ENCODE results near the gene ESRRG. TPM values are rescaled to one million over a fixed set of nuclear protein-coding genes. Genes with fewer than 3 reads are reported as not detected.

Gene ESRRG
- total and polyA plus RNA-seq, 2 donors (not counting 1 experiment from before 2014, with no cell fraction given), result 0.15 to 0.83 TPM

GRCh38 chr1:216750961-216751360 is 27.7 kb upstream of the ESRRG start:
- TF ChIP-seq EZH2 (IDR thresholded peaks at IDR 0.05; ENCODE audit: low read length, missing control alignments) (no peak), CTCF (conservative IDR thresholded peaks at IDR 0.05 in 1 of 2, IDR thresholded peaks at IDR 0.05 in 1 of 2; ENCODE audit: low read depth in 1 of 2, low read length in 2 of 2) (no peak)
- Histone ChIP-seq H3K4me1 (ENCODE audit: control insufficient read depth, extremely low read depth, insufficient read depth, low read length) (no peaks in the 10 kb centered on the region), H3K79me2 (ENCODE audit: control insufficient read depth, insufficient read depth, low read length) (no peaks in the 10 kb centered on the region), H3K27ac (ENCODE audit: insufficient read depth, low read length) (no peak overlapping the region), H4K20me1 (ENCODE audit: control insufficient read depth, extremely low read depth, insufficient read depth, low read length) (no peaks in the 10 kb centered on the region), H2AFZ (ENCODE audit: low read length) (no peak overlapping the region), H3K4me3 (replicated peaks in 1 of 4; ENCODE audit: control extremely low read depth in 1 of 4, insufficient read depth in 1 of 4, low read depth in 3 of 4, low read length in 4 of 4) (no peak overlapping the region), H3K9ac (ENCODE audit: insufficient read depth, low read length) (no peak overlapping the region), H3K27me3 (ENCODE audit: control insufficient read depth, insufficient read depth, low read length) (no peaks in the 10 kb centered on the region), H3K4me2 (ENCODE audit: extremely low read depth, insufficient read depth, low read length) (no peak overlapping the region), H3K36me3 (ENCODE audit: control insufficient read depth, insufficient read depth, low read length) (no peaks in the 10 kb centered on the region), H3K9me3 (ENCODE audit: control insufficient read depth, insufficient read depth, low read depth, low read length) (no peaks in the 10 kb centered on the region)
- no peak for DNase-seq (ENCODE audit: low read depth in 2 of 2)

- TF ChIP-seq CTCF (conservative IDR thresholded peaks at IDR 0.05 in 1 of 2, IDR thresholded peaks at IDR 0.05 in 1 of 2; ENCODE audit: low read depth in 1 of 2, low read length in 2 of 2) (peak; percentile 90 to 92), EZH2 (IDR thresholded peaks at IDR 0.05; ENCODE audit: low read length, missing control alignments) (no peak)
- no peaks in the 10 kb centered on the region for H3K4me1 ChIP-seq (ENCODE audit: control insufficient read depth, extremely low read depth, insufficient read depth, low read length)
- H3K9me3 ChIP-seq (ENCODE audit: control insufficient read depth, insufficient read depth, low read depth, low read length), result no peaks in the 10 kb centered on the region
- H2AFZ ChIP-seq (ENCODE audit: low read length), result no peak overlapping the region
- no peaks in the 10 kb centered on the region for H4K20me1 ChIP-seq (ENCODE audit: control insufficient read depth, extremely low read depth, insufficient read depth, low read length)
- H3K27me3 ChIP-seq (ENCODE audit: control insufficient read depth, insufficient read depth, low read length), result no peaks in the 10 kb centered on the region
- H3K79me2 ChIP-seq (ENCODE audit: control insufficient read depth, insufficient read depth, low read length), result no peaks in the 10 kb centered on the region
- H3K27ac ChIP-seq (ENCODE audit: insufficient read depth, low read length), result no peak overlapping the region
- H3K4me2 ChIP-seq (ENCODE audit: extremely low read depth, insufficient read depth, low read length), result no peak overlapping the region
- no peak overlapping the region for H3K9ac ChIP-seq (ENCODE audit: insufficient read depth, low read length)
- H3K36me3 ChIP-seq (ENCODE audit: control insufficient read depth, insufficient read depth, low read length), result no peaks in the 10 kb centered on the region
- peak; percentile 59 to 78 for DNase-seq (ENCODE audit: low read depth in 2 of 2)
- no peak overlapping the region for H3K4me3 ChIP-seq (replicated peaks in 1 of 4; ENCODE audit: control extremely low read depth in 1 of 4, insufficient read depth in 1 of 4, low read depth in 3 of 4, low read length in 4 of 4)
Measured at GRCh38 chr1:216750031-216750627, 26.9 kb upstream of the ESRRG start.

GRCh38 chr1:216749232-216749631 is 26.0 kb upstream of the ESRRG start:
- no peaks in the 10 kb centered on the region for H3K9me3 ChIP-seq (ENCODE audit: control insufficient read depth, insufficient read depth, low read depth, low read length)
- no peaks in the 10 kb centered on the region for H3K79me2 ChIP-seq (ENCODE audit: control insufficient read depth, insufficient read depth, low read length)
- TF ChIP-seq EZH2 (IDR thresholded peaks at IDR 0.05; ENCODE audit: low read length, missing control alignments) (no peak), CTCF (conservative IDR thresholded peaks at IDR 0.05 in 1 of 2, IDR thresholded peaks at IDR 0.05 in 1 of 2; ENCODE audit: low read depth in 1 of 2, low read length in 2 of 2) (no peak)
- no peak overlapping the region for H3K4me2 ChIP-seq (ENCODE audit: extremely low read depth, insufficient read depth, low read length)
- no peak overlapping the region for H3K4me3 ChIP-seq (replicated peaks in 1 of 4; ENCODE audit: control extremely low read depth in 1 of 4, insufficient read depth in 1 of 4, low read depth in 3 of 4, low read length in 4 of 4)
- no peak for DNase-seq (ENCODE audit: low read depth in 2 of 2)
- H3K4me1 ChIP-seq (ENCODE audit: control insufficient read depth, extremely low read depth, insufficient read depth, low read length), result no peaks in the 10 kb centered on the region
- no peak overlapping the region for H3K9ac ChIP-seq (ENCODE audit: insufficient read depth, low read length)
- no peaks in the 10 kb centered on the region for H3K27me3 ChIP-seq (ENCODE audit: control insufficient read depth, insufficient read depth, low read length)
- H2AFZ ChIP-seq (ENCODE audit: low read length), result no peak overlapping the region
- no peaks in the 10 kb centered on the region for H3K36me3 ChIP-seq (ENCODE audit: control insufficient read depth, insufficient read depth, low read length)
- no peaks in the 10 kb centered on the region for H4K20me1 ChIP-seq (ENCODE audit: control insufficient read depth, extremely low read depth, insufficient read depth, low read length)
- no peak overlapping the region for H3K27ac ChIP-seq (ENCODE audit: insufficient read depth, low read length)

Data from fibroblast of lung (primary cell).